ENCODE data around the gene HNRNPM.

HNRNPM gene

DNA sequence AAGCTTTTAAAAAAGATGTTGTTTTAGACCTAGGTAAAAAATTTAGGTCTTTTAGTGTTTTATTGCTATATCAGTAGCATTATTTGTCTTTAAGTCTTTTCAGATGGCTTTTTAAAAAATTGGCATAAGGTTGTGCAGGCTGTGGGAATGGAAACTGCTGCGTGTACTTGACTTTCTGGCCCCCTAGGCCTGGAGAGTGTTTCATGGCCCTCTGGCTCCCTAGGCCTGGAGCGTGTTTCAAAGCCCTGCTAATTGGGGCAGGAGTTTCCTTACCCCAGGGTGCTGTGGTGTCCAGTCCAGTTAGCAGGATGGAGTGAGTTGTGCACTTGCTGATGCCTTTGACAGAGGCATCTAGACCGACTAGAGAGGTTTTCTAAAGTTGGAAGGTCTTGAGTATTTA lies 33.8 kb downstream of the HNRNPM start:
- TF ChIP-seq, protein P1, sequence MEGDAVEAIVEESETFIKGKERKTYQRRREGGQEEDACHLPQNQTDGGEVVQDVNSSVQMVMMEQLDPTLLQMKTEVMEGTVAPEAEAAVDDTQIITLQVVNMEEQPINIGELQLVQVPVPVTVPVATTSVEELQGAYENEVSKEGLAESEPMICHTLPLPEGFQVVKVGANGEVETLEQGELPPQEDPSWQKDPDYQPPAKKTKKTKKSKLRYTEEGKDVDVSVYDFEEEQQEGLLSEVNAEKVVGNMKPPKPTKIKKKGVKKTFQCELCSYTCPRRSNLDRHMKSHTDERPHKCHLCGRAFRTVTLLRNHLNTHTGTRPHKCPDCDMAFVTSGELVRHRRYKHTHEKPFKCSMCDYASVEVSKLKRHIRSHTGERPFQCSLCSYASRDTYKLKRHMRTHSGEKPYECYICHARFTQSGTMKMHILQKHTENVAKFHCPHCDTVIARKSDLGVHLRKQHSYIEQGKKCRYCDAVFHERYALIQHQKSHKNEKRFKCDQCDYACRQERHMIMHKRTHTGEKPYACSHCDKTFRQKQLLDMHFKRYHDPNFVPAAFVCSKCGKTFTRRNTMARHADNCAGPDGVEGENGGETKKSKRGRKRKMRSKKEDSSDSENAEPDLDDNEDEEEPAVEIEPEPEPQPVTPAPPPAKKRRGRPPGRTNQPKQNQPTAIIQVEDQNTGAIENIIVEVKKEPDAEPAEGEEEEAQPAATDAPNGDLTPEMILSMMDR (IDR thresholded peaks at IDR 0.05; ENCODE audit: control insufficient read depth, extremely low read depth, insufficient read depth): no peak
- no peak overlapping the region for H3K4me3 ChIP-seq (ENCODE audit: low read depth, low read length)
- DNase-seq (ENCODE audit: low read depth): no peak

DNA sequence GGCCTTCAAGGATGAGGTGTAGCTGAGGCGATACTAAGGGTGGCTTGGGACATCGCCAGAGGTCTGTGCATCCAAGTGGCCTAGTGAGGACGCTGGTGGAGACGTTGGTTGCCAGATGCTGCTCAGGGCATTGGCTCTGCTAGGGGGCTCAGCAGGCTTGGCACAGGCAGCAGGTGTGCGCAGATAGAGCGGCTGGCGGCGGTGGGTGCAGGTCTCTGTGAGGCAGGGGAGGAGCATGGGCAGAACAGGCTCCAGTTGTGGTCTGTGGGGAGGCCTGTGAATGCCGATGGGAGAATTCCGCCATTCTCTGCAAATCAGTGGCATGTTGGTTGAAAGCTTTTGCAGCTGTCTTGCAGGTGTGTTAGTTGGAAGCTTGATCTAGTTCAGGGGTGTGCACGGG lies 36.4 kb downstream of the HNRNPM start:
- TF ChIP-seq, protein P1 (IDR thresholded peaks at IDR 0.05; ENCODE audit: control insufficient read depth, extremely low read depth, insufficient read depth): no peak
- peak overlapping the region; percentile 26 for H3K4me3 ChIP-seq (ENCODE audit: low read depth, low read length)
- DNase-seq (ENCODE audit: low read depth): no peak

DNA sequence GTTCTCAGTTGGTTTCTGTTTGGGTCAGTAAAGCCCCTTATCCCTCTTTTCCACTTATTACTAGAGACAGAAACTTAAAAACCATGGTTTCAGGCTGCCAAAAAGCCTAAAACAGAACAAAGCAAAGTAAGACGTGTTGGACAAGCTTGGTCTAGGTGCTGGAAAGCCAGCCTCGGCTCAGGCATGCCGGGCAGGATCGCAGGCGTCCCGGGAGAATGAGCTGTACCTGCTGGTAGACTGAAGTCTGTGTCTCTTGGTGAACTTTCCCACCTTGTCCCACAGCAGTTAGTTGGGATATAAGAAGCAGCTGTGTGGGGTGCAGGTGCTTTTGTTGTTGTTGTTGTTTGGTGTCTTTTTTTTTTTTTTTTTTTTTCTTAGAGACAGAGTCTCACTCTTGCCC lies 36.8 kb downstream of the HNRNPM start:
- DNase-seq (ENCODE audit: low read depth): no peak
- H3K4me3 ChIP-seq (ENCODE audit: low read depth, low read length): no peak overlapping the region; the same call in 1 of the 2 replicates
- TF ChIP-seq, protein P1 (IDR thresholded peaks at IDR 0.05; ENCODE audit: control insufficient read depth, extremely low read depth, insufficient read depth): no peak

DNA sequence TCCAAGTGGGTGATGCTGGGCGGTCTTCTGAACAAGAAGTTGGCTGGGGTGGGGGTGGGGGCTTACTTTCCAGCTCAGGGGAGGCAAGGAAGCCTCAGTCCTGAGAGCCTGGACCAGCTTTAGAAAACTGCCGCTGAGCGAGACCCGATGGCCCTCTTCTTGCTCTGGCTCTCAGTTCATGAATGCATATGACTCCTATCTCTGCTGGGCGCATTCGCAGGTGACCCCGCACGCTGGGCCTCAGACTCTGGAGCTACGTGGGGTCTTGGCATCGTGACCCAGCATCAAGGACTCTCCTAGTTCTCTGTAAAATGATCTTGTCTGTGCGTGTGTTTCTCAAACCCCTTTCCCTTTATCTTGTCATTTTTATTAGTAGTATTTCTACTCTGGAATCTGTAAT lies 37.9 kb downstream of the HNRNPM start:
- TF ChIP-seq, protein P1 (IDR thresholded peaks at IDR 0.05; ENCODE audit: control insufficient read depth, extremely low read depth, insufficient read depth): no peak
- no peak for DNase-seq (ENCODE audit: low read depth)
- H3K4me3 ChIP-seq (ENCODE audit: low read depth, low read length): no peak overlapping the region

DNA sequence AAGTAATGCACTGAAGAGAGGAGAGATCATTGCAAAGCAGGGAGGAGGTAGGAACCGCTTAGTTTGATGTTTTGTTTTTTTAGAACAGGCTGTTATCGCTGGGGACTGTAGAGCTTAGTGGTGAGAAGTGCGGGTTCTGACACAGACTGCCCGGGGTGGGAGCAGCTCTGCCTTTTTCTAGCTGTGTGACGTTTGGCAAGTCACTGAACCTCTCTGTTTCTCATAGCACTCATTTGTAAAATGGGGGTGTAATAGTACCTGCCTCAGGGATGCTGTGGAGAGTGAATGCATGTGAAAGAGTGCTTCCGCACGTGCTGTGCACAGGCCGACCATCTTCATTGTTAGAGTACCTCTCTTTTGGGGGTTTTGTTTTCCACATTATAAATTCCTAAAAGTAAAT lies 38.4 kb downstream of the HNRNPM start:
- no peak for DNase-seq (ENCODE audit: low read depth)
- no peak overlapping the region for H3K4me3 ChIP-seq (ENCODE audit: low read depth, low read length)
- TF ChIP-seq, protein P1 (IDR thresholded peaks at IDR 0.05; ENCODE audit: control insufficient read depth, extremely low read depth, insufficient read depth): no peak

DNA sequence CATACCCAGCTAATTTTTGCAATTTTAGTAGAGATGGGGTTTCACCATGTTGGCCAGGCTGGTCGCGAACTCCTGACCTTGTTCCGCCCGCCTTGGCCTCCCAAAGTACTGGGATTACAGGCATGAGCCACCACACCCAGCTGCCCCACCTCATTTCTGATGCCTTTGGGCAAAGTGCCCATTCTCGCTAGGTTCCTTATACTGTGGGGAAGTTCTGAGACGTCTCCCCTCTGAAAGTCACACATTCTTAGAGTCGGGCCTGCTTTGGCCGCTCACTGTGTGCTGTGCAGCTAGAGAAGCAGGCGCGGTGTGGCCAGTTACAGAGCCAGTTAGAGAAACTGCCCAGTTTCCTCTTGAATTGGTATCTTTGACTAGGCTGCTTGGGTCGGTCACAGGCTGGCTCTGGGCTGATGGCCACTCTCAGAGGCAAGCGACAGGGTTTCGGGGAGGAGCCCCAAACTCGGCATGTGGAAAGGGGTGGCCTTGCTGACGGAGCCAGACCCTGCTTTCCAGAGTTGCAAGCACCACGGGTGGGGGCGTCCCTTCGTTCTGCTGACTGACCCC lies 39.6 kb downstream of the HNRNPM start:
- no peak for DNase-seq (ENCODE audit: low read depth)
- H3K4me3 ChIP-seq (ENCODE audit: low read depth, low read length): no peak overlapping the region
- TF ChIP-seq, protein P1 (IDR thresholded peaks at IDR 0.05; ENCODE audit: control insufficient read depth, extremely low read depth, insufficient read depth): no peak
